GM18499 (cell line): ENCODE measurements around the gene EVL.

Experiments used
- ATAC-seq: cut with Tn5 transposase; IDR thresholded peaks from one replicate; pipeline ENCODE4 v1.9.1; 2021; ENCODE audit warnings: moderate number of reproducible peaks; ENCODE audit not compliant: insufficient read depth, unreplicated experiment

Gene EVL

GRCh38 chr14:100037353-100037752 lies 27.9 kb upstream of the EVL start:
- no peak for ATAC-seq

GRCh38 chr14:100038065-100038464 lies 27.2 kb upstream of the EVL start:
- ATAC-seq: no peak

GRCh38 chr14:100039903-100040302 lies 25.3 kb upstream of the EVL start:
- no peak for ATAC-seq

GRCh38 chr14:100041271-100041670 lies 24.0 kb upstream of the EVL start:
- ATAC-seq: no peak

GRCh38 chr14:100042286-100042685 lies 22.9 kb upstream of the EVL start:
- ATAC-seq: no peak

GRCh38 chr14:100045642-100046344 lies 19.4 kb upstream of the EVL start:
- no peak for ATAC-seq

- ATAC-seq: no peak
These were observed 17.6 kb upstream of the EVL start for GRCh38 chr14:100047600-100047999.

GRCh38 chr14:100048786-100049185 lies 16.4 kb upstream of the EVL start:
- ATAC-seq: no peak

GRCh38 chr14:100049220-100049619 lies 16.0 kb upstream of the EVL start:
- no peak for ATAC-seq

GRCh38 chr14:100051103-100051502 lies 14.1 kb upstream of the EVL start:
- no peak for ATAC-seq

GRCh38 chr14:100051543-100051942 lies 13.7 kb upstream of the EVL start:
- no peak for ATAC-seq

GRCh38 chr14:100052819-100053218 lies 12.4 kb upstream of the EVL start:
- ATAC-seq: no peak

- no peak for ATAC-seq
These were observed 10.7 kb upstream of the EVL start for GRCh38 chr14:100054316-100055075.

- no peak for ATAC-seq
These were observed 8.8 kb upstream of the EVL start for GRCh38 chr14:100056431-100056830.

GRCh38 chr14:100056964-100057795 lies 8.0 kb upstream of the EVL start:
- no peak for ATAC-seq

GRCh38 chr14:100058777-100059437 lies 6.3 kb upstream of the EVL start:
- ATAC-seq: peak; percentile 51

GRCh38 chr14:100059438-100059781 lies 5.8 kb upstream of the EVL start:
- ATAC-seq: no peak

- ATAC-seq: no peak
These were observed 4.5 kb upstream of the EVL start for GRCh38 chr14:100060760-100061159.

- ATAC-seq: no peak
These were observed 2.6 kb upstream of the EVL start for GRCh38 chr14:100062590-100062989.

GRCh38 chr14:100063314-100063941 lies 1.8 kb upstream of the EVL start:
- ATAC-seq: no peak
